GM18508 (cell line): ENCODE data around the gene GABRA6.

Source experiments
- ATAC-seq: cut with Tn5 transposase; IDR thresholded peaks from one replicate; pipeline ENCODE4 v1.9.1; 2021; ENCODE audit warnings: moderate number of reproducible peaks; ENCODE audit not compliant: insufficient read depth, unreplicated experiment

The GABRA6 gene

DNA sequence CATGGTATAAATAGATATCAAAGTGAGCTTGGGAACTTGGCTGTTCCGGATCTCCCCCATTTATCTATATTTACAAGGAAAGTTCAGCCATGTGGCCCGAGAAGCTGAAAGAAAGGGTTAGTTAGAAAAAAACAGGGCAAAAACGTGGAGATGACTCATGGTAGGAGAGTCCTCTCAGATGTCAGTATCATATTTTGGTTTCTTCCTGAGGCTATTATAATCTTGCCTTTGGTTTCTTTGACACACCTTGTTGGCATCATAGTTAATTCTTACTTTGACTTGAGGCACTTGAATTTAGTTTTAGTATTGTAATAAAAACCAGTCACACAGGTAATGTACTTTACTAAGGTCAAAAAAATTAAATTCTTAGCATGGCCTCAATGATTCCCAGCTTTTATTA, 59.9 kb downstream of the GABRA6 start:
- no peak for ATAC-seq

DNA sequence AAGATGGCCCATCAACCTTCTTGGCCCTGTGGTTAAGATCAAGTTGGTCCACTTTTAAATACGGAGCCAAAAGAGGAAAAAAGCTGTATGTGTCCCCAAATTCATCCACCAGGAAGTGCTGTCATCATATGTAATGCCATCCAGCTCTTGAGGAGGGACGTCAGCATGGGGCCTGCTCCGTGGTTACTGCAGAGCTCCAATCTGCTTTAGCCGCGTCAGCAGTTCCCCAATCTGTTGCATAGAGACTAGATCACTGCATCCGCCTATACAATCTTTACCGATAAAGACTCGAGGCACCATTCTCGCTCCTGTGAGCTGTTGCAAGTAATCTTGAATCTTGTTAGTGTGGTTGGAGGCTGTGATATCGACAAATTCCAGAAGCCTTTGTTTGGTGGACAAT, 65.7 kb downstream of the GABRA6 start:
- ATAC-seq = no peak
